Stomach (tissue), 4 donors: ENCODE data around the gene RNF181.
A peak's percentile ranks its signal among the peaks of the same experiment; 100 is the strongest.

Experiments used
- CTCF ChIP-seq, 7 experiments: fragments of 450-650 bp in 4 of 7; fragments of 200-600 bp in 3 of 7; sonication (generic) in 3 of 7; IDR thresholded peaks; one replicate each; pipeline ENCODE4 v1.5.1; 2016 to 2019; ENCODE audit warnings: antibody characterized with exemption in 7 of 7, control low read depth in 2 of 7, mild to moderate bottlenecking in 1 of 7
- EP300 ChIP-seq: sonication (generic); formaldehyde crosslinking; IDR thresholded peaks from one replicate; pipeline ENCODE4 v1.6.1; 2017; ENCODE audit warnings: antibody characterized with exemption
- POLR2A ChIP-seq, 4 donors: fragments of 450-650 bp; IDR thresholded peaks; one replicate each; pipeline ENCODE4 v1.6.1; 2016; ENCODE audit warnings: antibody characterized with exemption in 4 of 4, control low read depth in 2 of 4, mild to moderate bottlenecking in 1 of 4, moderate library complexity in 1 of 4
- POLR2AphosphoS5 ChIP-seq, 3 donors: sonication (generic); formaldehyde crosslinking; IDR thresholded peaks; one replicate each; pipeline ENCODE4 v1.6.1; 2016; ENCODE audit warnings: antibody characterized with exemption in 3 of 3

DNA sequence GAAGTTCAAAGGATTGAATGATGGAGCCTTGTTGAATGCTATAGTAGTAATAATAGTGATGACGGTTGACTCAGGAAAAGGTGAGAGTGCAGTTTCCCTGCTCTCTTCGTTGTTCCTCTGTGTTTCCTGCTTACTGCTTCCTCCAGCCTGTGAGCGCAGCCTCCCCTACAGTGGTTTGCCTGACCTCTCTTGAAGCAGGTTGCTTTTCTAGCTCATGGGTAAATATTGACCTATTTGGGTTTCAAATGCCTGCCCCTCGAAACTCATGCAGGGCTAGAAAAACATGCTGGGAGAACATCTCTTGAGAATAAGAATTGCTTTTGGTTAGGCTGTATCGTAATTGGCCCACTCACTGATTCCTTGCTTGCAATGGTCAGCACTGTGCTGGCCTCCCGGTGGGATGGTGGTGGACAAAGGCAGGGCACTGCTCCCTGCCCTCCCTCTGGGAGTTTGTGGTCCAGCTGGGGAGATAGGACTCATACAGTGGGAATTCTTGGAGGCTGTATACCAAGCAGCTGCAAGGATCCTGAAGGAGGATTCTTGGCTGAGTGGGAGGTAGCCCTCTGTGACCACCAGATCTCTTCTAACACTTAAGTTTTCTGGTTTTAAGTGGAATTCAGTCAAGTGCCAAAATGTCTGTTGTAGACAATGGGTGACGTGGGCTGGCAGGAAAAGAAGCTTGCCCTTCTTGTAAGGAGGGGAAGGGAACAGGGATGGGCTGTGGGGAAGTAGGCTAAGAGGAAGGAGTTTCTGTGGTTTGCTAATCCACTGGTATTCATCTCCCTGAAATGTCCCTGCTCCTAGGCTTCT is 5.4 kb upstream of the RNF181 start:
- TF ChIP-seq POLR2A (IDR thresholded peaks at IDR 0.05) (no peak), CTCF (IDR thresholded peaks at IDR 0.05) (no peak), EP300 (no peak), POLR2AphosphoS5 (IDR thresholded peaks at IDR 0.05) (peak in 1 of 3 donors; percentile 57)
